HepG2 (cell line): Measurements from ENCODE around the gene ABTB2. TPM values are rescaled to one million over a fixed set of nuclear protein-coding genes. Genes with fewer than 3 reads are reported as not detected.

ENCODE experiments used
- ATAC-seq: fragments of 200-7000 bp; cut with Tn5 transposase; 3 replicates; pipeline ENCODE4 v1.9.1; 2020; ENCODE audit warnings: mild to moderate bottlenecking, moderate library complexity
- BruUV-seq: library from RNA; stranded (reverse); fragments of 400-500 nt; replicated peaks from 2 replicates; lab custom pipeline; 2021; lab: Mats Ljungman, UMichigan
- CTCF ChIA-PET: fragments of 300-600 bp; formaldehyde crosslinking; extraction: SDS; loops from one replicate; lab custom pipeline; 2021; ENCODE audit warnings: low total read pairs, inconsistent platforms, low intra/inter-chr PET ratio; lab: Yijun Ruan, JAX
- POLR2A ChIA-PET: fragments of 350-600 bp; sonication (Branson Sonifier 250); formaldehyde crosslinking; loops from one replicate; lab custom pipeline; 2020; ENCODE audit warnings: antibody characterized with exemption, inconsistent platforms; lab: Yijun Ruan, JAX
- DNase-seq: peaks from one replicate; pipeline ENCODE4 v3.0.0-alpha.2; 2015; ENCODE audit warnings: low spot score
- FAIRE-seq: peaks from 3 replicates; lab custom pipeline; 2011; peaks lifted over from hg19 to GRCh38; lab: Jason Lieb, UNC
- H2AFZ ChIP-seq: one replicate; pipeline ENCODE4 v1.6.1; 2011; ENCODE audit warnings: low read length, inconsistent platforms
- H3K27ac ChIP-seq: fragments of 300-600 bp; 3 replicates; pipeline ENCODE4 v1.8.0; 2011; ENCODE audit warnings: mixed run types, mild to moderate bottlenecking, mixed read lengths, low read length, inconsistent platforms; ENCODE audit not compliant: insufficient read depth; ENCODE audit errors: extremely low read length
- H3K27me3 ChIP-seq, 2 experiments: fragments of 200-600 bp in 1 of 2; 2 replicates in 1 of 2; 3 replicates in 1 of 2; pipeline versions ENCODE4 v1.6.0 to v1.8.0; 2011; ENCODE audit warnings: low read length in 2 of 2, mild to moderate bottlenecking in 2 of 2, moderate library complexity in 2 of 2, inconsistent platforms in 1 of 2; ENCODE audit not compliant: insufficient read depth in 2 of 2, control insufficient read depth in 1 of 2
- H3K36me3 ChIP-seq, 2 experiments: fragments of 200-600 bp in 1 of 2; replicated peaks in 1 of 2; 2 replicates in 1 of 2; 3 replicates in 1 of 2; pipeline versions ENCODE4 v1.5.1 to v1.8.0; 2011; ENCODE audit warnings: low read length in 2 of 2, inconsistent platforms in 1 of 2; ENCODE audit not compliant: insufficient read depth in 2 of 2, control insufficient read depth in 1 of 2
- H3K4me1 ChIP-seq: 2 replicates; pipeline ENCODE4 v1.5.1; 2012; ENCODE audit warnings: low read length, inconsistent platforms; ENCODE audit not compliant: insufficient read depth
- H3K4me2 ChIP-seq: 2 replicates; pipeline ENCODE4 v1.6.0; 2011; ENCODE audit warnings: low read depth, low read length, inconsistent platforms
- H3K4me3 ChIP-seq, 3 experiments: fragments of 200-600 bp in 1 of 3; sonication (generic), shearing (Covaris generic) in 1 of 3; replicated peaks in 1 of 3; 2 replicates each; pipeline ENCODE4 v1.5.1; 2011 to 2016; ENCODE audit warnings: low read length in 3 of 3, inconsistent platforms in 2 of 3, low read depth in 2 of 3, mild to moderate bottlenecking in 2 of 3, control low read depth in 1 of 3, mixed read lengths in 1 of 3; ENCODE audit not compliant: insufficient read depth in 1 of 3
- H3K79me2 ChIP-seq: one replicate; pipeline ENCODE4 v1.6.1; 2011; ENCODE audit warnings: low read length, inconsistent platforms; ENCODE audit not compliant: insufficient read depth
- H3K9ac ChIP-seq: 2 replicates; pipeline ENCODE4 v1.6.0; 2011; ENCODE audit warnings: mild to moderate bottlenecking, low read depth, low read length, inconsistent platforms; ENCODE audit not compliant: insufficient read depth
- H3K9me3 ChIP-seq: 2 replicates; pipeline ENCODE4 v1.5.1; 2012; ENCODE audit warnings: mild to moderate bottlenecking, low read length
- H4K20me1 ChIP-seq: 2 replicates; pipeline ENCODE4 v1.6.0; 2011; ENCODE audit warnings: inconsistent platforms, mild to moderate bottlenecking, low read length, moderate library complexity; ENCODE audit not compliant: insufficient read depth
- CEBPB ChIP-seq: IDR thresholded peaks from 2 replicates; pipeline ENCODE4 v1.6.1; 2011; ENCODE audit warnings: low read depth, low read length, improper control_type of control experiment, borderline replicate concordance
- CEBPG ChIP-seq: IDR thresholded peaks from 2 replicates; pipeline ENCODE4 v1.6.1; 2016
- ELF1 ChIP-seq: sonication (generic); formaldehyde crosslinking; IDR thresholded peaks from 2 replicates; pipeline ENCODE4 v1.4.0; 2020; ENCODE audit warnings: missing genetic modification reagents
- FOSL2 ChIP-seq: sonication (generic); formaldehyde crosslinking; IDR thresholded peaks from 2 replicates; pipeline ENCODE4 v1.4.0; 2020; ENCODE audit warnings: missing genetic modification reagents
- ZMAT3 ChIP-seq: sonication (generic); formaldehyde crosslinking; conservative IDR thresholded peaks from 2 replicates; pipeline ENCODE4 v1.7.0; 2021; ENCODE audit warnings: missing genetic modification reagents
- ZNF12 ChIP-seq: sonication (generic); formaldehyde crosslinking; IDR thresholded peaks from 2 replicates; pipeline ENCODE4 v1.5.0; 2020; ENCODE audit warnings: missing genetic modification reagents
- ZNF230 ChIP-seq: sonication (generic); formaldehyde crosslinking; IDR thresholded peaks from 2 replicates; pipeline ENCODE4 v1.4.0; 2020; ENCODE audit warnings: mild to moderate bottlenecking, missing genetic modification reagents
- ZNF563 ChIP-seq: sonication (generic); formaldehyde crosslinking; IDR thresholded peaks from 2 replicates; pipeline ENCODE4 v1.8.0; 2022; ENCODE audit warnings: mild to moderate bottlenecking, moderate library complexity, missing genetic modification reagents
- WGBS: methylation state at CpG from one replicate; pipeline ENCODE4 v1.1.6; 2017; ENCODE audit warnings: low lambda C conversion rate; 5-methylcytosine and 5-hydroxymethylcytosine counted together
- in situ Hi-C: cut with HindIII; loops from 2 replicates; pipeline ENCODE4 v1.10.0; 2017; ENCODE audit warnings: low pct_unique_long_range_greater_than_20kb; ENCODE audit not compliant: extremely low pct_ligation_motif_present
- intact Hi-C: fragments of 100-400 bp; cut with micrococcal nuclease; formaldehyde crosslinking; loops from one replicate; pipeline ENCODE4 v1.10.0; 2022; ENCODE audit not compliant: unreplicated experiment
- polyA plus RNA-seq, 8 experiments: library from polyadenylated mRNA; depleted of rRNA in 3 of 8; stranded (reverse) in 7 of 8; unstranded in 1 of 8; fragments of >200 nt; fragmentation: Illumina TruSeq in 4 of 8; extraction: Trizol in 4 of 8; gene quantifications; 2 replicates each; pipeline versions ENCODE4 v1.2.1 to v1.2.3, GENCODE V29; 2011 to 2016; ENCODE audit warnings: low read depth in 4 of 8, missing spikeins in 1 of 8, mixed read lengths in 1 of 8; ENCODE audit not compliant: insufficient read depth in 1 of 8
- total RNA-seq, 5 experiments: library from RNA; depleted of rRNA; stranded (reverse); fragments of >200 nt; fragmentation: Illumina TruSeq; extraction: Trizol; gene quantifications; 2 replicates each; pipeline ENCODE4 v1.2.3, GENCODE V29; 2016; ENCODE audit warnings: low read depth in 1 of 5
- TF ChIP-seq, protein P1 (sequence below): sonication (generic); formaldehyde crosslinking; IDR thresholded peaks from 2 replicates; pipeline ENCODE4 v1.8.0; 2022; ENCODE audit warnings: mild to moderate bottlenecking, missing genetic modification reagents; ENCODE audit not compliant: insufficient replicate concordance
- TF ChIP-seq, protein P2 (sequence below): sonication (generic); formaldehyde crosslinking; IDR thresholded peaks from 2 replicates; pipeline ENCODE4 v1.4.0; 2020; ENCODE audit warnings: missing genetic modification reagents, borderline replicate concordance
- TF ChIP-seq, protein P3 (sequence below): sonication (generic); formaldehyde crosslinking; IDR thresholded peaks from 2 replicates; pipeline ENCODE4 v1.4.0; 2020; ENCODE audit warnings: missing genetic modification reagents

The ABTB2 gene
- total and polyA plus RNA-seq, 2 of the 13 experiments (the other 11 are each of a cell fraction or from before 2014, with no cell fraction given) = 5.1 to 15.4 TPM

DNA sequence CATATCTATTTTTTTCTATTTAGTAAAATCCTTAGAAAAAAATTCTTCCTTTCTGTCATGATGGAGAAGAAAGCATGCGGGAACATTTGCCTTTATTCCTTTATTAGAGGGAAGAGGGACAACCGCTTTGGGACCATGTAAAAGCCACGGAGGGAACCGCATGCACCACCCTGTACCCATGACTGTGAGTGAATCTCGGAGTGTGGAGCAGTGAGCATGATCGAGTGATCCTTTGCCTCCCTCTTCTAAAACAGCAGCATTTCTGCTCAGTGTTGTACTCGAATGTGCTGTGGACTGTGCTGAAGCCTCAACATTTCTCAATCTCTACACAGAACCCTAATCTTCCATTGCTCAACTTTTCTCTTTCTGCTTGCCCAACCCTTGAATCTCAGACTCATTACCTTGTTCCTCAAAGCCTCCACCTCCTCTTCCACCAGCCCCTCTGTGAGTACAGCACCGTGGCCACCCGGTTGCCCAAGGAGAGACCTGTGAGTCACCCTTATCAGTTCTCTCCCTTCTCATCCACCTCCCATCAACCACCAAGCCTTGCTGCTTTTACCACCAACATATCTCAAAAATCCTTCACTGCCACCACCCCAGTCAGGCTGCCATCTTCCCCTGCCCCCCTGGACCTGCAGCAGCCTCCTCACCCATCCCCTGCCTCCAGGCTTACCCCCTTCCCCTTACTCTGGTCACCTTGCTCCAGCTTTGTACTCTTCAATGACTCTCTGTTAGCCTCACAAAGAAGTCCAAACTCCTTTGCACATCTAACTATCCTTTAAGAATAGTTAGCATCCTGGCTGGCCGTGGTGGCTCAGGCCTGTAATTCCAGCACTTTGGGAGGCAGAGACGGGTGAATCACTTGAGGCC, 149.3 kb downstream of the ABTB2 start:
- FAIRE-seq (peak; percentile 72), DNase-seq (peak; percentile 43), ATAC-seq (peak; percentile 22)
- POLR2A ChIA-PET = interaction anchor here (1.2 kb wide), 1 partner anchor 137 kb away, joined by 3 read pairs; no protein-coding TSS in a partner anchor
- CTCF ChIA-PET = no interaction called here
- no peak overlapping the region for H3K9ac ChIP-seq
- H3K4me1 ChIP-seq = peaks cover 96% of the 10 kb centered on the region
- H3K79me2 ChIP-seq = peaks cover 11% of the 10 kb centered on the region
- 0 out of 2 replicates have a peak overlapping the region, but pooled peaks have one; percentile 12 for H3K4me2 ChIP-seq
- no peaks in the 10 kb centered on the region for H4K20me1 ChIP-seq
- no peaks in the 10 kb centered on the region for H3K27me3 ChIP-seq
- BruUV-seq = no TSS peak
- in situ Hi-C loops (no loop called here), intact Hi-C loops (no loop called here)
- H3K36me3 ChIP-seq = no peaks in the 10 kb centered on the region; a peak in 1 of 5 replicates
- TF ChIP-seq, protein P1, sequence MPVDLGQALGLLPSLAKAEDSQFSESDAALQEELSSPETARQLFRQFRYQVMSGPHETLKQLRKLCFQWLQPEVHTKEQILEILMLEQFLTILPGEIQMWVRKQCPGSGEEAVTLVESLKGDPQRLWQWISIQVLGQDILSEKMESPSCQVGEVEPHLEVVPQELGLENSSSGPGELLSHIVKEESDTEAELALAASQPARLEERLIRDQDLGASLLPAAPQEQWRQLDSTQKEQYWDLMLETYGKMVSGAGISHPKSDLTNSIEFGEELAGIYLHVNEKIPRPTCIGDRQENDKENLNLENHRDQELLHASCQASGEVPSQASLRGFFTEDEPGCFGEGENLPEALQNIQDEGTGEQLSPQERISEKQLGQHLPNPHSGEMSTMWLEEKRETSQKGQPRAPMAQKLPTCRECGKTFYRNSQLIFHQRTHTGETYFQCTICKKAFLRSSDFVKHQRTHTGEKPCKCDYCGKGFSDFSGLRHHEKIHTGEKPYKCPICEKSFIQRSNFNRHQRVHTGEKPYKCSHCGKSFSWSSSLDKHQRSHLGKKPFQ (CRISPR knock-in tag) = no peak
- TF ChIP-seq ZNF563 (no peak), FOSL2 (peak; percentile 82), CEBPB (peak; percentile 29; the same call in 1 of the 2 replicates), CEBPG (CRISPR knock-in tag) (peak; percentile 53), ZMAT3 (CRISPR knock-in tag) (no peak), ZNF230 (CRISPR knock-in tag) (no peak), ELF1 (CRISPR knock-in tag) (no peak), ZNF12 (no peak)
- TF ChIP-seq, protein P2, sequence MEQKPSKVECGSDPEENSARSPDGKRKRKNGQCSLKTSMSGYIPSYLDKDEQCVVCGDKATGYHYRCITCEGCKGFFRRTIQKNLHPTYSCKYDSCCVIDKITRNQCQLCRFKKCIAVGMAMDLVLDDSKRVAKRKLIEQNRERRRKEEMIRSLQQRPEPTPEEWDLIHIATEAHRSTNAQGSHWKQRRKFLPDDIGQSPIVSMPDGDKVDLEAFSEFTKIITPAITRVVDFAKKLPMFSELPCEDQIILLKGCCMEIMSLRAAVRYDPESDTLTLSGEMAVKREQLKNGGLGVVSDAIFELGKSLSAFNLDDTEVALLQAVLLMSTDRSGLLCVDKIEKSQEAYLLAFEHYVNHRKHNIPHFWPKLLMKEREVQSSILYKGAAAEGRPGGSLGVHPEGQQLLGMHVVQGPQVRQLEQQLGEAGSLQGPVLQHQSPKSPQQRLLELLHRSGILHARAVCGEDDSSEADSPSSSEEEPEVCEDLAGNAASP (CRISPR knock-in tag) = no peak
- TF ChIP-seq, protein P3, sequence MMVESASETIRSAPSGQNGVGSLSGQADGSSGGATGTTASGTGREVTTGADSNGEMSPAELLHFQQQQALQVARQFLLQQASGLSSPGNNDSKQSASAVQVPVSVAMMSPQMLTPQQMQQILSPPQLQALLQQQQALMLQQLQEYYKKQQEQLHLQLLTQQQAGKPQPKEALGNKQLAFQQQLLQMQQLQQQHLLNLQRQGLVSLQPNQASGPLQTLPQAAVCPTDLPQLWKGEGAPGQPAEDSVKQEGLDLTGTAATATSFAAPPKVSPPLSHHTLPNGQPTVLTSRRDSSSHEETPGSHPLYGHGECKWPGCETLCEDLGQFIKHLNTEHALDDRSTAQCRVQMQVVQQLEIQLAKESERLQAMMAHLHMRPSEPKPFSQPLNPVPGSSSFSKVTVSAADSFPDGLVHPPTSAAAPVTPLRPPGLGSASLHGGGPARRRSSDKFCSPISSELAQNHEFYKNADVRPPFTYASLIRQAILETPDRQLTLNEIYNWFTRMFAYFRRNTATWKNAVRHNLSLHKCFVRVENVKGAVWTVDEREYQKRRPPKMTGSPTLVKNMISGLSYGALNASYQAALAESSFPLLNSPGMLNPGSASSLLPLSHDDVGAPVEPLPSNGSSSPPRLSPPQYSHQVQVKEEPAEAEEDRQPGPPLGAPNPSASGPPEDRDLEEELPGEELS = no peak
- H3K4me3 ChIP-seq = no peak overlapping the region
- no peak overlapping the region for H3K27ac ChIP-seq
- no peak overlapping the region for H2AFZ ChIP-seq
- H3K9me3 ChIP-seq = no peaks in the 10 kb centered on the region
- WGBS = 53% methylated on average over 11 of the region's 11 CpGs
